ENCODE data around the gene CAST.

CAST gene

DNA sequence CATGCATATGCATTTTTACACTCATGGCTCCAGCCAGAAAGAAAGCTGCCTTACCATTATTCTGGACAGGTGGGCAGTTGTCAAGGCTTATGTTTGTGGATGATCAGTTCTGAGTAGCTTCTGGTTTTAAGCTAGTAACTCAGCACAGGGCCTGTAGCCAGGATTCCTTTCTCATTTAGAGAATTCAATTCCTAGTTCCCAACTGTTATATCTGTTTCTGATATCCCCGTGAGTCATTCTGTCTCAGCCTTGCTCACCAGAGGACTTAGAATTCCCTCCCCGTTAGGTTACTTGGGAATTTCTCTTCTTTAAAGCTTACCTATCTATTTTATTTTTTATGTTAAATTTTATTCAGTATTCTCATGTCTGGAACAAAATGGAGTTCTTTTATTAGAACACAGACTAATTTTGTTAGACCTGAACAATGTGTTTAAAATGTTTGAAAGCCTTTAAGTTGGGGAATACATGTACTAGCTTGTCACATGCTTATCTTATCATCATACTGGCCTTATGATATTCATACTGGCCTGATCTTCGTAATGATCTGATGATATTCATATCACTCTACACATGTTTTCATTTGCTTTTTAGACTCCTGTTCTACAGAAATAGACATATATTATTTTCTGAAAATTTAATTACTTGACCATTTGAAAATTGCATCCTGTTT lies 47.1 kb downstream of the CAST start:
- no peak for DNase-seq (ENCODE audit: low read depth in 2 of 3, low spot score in 2 of 3)

DNA sequence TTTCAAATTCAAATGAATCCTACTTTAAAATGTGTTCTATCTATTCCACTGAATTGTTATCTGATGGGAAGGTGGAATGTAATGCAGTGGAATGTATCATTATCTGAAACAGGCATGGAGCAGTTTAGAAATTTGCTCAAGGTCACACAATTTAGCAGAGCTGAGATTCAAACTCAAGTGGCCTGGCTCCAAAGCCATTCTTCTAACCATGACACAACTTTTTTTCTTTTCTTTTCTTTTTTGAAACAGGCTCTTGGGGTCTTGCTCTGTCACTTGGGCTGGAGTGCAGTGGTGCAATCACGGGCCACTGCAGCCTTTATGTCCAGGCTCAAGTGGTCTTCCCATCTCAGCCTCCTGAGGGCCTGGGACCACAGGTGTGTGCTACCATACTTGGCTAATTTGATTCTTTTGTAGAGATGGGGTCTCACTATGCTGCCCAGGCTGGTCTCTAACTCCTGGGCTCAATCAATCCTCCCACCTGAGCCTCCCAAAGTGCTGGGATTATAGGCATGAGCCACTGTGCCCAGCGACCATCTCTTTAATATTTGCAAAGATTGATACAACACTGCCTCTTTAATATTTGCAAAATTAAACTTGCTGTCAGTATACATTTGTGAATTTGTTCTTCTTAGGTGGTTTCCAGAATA lies 50.0 kb downstream of the CAST start:
- no peak for DNase-seq (ENCODE audit: low read depth in 2 of 3, low spot score in 2 of 3)

DNA sequence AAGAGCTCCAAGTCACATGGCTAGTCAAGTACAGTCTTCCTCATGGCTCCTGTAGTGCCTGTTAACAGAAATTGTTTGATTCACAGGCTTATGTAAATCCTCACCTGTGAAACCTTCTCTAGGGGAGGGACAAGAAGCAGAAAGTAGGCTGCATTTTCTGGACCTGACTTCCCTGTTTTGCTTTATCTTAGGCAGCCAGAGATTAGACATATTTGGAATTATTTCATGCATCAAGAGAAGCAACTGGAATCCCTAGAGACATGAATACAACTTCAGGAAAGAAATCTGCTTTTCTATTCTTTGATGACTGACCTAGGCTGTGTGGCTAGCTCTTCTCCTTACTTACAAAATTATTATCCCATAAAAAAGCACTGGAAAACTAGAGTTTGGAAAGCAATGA lies 52.3 kb downstream of the CAST start:
- no peak for DNase-seq (ENCODE audit: low read depth in 2 of 3, low spot score in 2 of 3)

DNA sequence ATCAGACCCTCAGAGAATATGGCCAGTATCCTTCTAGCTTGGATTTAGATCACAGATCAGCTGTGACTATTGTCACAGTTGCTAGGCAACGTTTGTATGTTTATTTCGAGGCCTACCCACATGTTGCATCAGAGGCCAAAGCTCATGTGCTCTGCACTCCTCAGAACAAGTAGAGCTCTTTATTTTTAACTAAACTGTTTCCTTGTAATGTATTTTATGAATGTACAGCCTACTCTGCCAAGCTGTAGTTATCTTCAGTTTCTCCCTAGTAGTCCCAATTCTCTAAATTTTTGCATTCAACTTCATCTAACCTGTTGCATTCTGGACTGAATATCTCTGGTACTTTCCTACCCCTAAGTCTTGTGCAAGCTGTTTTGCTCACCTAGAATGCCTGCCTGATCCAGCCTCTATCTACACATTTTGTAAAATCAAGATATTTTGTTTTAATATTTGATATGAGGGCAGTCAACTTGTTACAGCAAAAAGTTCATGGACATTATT lies 52.8 kb downstream of the CAST start:
- DNase-seq (ENCODE audit: low read depth in 2 of 3, low spot score in 2 of 3) = no peak

DNA sequence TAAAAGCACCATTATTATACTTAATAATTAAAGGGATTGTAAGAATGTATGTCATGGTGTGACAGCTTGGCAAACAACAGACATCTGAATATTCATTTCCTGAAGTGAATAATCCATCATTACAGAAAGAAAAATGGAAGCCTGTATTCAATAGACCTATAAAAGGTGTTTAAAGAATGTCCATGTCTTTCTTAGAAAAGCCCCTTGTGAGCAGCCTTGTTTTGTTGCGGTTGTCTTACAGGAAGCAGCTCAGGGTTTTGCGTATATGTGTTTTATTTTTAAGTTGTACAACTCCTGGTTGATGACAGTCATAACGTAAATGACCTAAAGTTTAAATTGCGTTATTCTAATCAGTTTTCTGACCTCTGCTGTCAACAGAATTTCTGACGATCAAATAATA lies 53.8 kb downstream of the CAST start:
- no peak for DNase-seq (ENCODE audit: low read depth in 2 of 3, low spot score in 2 of 3)

DNA sequence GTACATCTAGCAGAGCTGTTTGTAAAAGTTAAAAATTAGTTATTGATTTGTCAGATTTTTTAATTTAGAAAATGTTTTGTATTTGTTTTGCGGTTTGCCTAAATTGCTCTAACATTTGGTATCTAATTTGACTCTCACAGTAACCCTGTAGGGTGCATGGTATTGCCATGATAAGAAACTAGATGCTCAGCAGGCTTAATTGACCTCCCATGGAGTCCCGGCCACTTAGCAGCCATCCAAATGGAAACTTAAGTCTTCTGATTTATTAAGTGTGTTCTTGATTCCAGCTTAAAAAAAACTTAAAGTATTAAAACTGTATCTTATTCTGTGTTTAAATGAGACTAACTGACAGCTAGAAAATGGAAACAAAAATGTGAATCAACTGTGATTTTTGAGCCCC lies 54.5 kb downstream of the CAST start:
- no peak for DNase-seq (ENCODE audit: low read depth in 2 of 3, low spot score in 2 of 3)

DNA sequence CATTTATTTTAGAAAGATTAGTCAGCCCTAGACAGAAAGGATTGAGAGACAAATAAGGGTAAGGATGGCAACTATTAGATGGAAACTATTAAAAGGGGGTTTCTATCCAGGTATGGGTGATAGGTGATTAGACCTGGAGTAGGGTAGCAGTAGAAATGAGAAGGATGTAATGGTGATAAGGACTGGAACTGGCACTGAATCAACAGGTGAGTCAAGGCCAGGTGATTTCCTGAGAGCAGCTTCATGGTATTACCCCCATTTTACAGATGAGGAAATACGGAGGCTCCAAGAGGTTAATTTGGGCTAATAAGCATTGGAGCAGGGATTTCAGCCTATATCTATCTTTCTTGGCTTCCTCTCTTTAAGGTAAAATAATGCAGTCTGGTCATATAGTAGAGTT lies 55.7 kb downstream of the CAST start:
- DNase-seq (ENCODE audit: low read depth in 2 of 3, low spot score in 2 of 3) = no peak

DNA sequence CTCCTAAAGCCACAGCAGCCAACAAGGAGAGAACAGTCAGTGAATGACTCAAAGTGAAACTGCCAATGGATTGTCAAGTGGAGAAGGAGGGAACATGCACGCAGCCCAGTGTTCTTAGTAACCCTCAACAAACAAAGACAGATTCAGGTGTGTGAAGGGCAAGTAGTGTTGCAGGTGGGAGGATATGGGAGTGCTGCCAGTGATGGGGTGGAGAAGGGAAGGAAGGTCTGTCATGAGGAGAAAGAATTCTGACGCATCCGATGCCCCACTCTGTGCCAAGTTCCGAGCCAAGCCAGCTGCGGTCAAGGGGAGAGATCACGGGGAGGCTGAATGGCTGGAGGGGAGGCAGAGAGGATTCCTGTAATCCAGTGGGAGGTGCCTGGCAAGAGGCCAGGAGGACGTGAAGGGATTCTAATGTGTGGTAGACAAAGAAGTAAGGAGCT lies 56.5 kb downstream of the CAST start:
- DNase-seq (ENCODE audit: low read depth in 2 of 3, low spot score in 2 of 3) = no peak

DNA sequence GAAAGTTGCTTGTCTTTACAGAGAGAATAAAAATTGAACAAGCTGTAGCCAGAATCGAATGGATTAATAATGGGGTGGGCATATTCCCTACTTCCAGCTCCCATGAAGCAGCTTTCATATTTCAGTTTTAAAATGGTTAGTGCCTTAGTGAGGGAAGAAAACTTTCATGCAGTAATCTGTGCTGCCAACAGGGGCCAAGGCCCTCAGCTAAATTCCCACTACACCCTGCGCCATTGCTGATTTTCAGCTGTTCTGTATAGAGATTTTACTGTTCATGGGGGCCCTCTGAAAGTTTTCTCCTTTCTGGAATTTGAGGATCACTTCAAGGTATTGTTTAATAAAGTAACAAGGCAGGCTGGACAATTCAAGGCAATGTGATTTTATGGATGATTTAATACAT lies 58.2 kb downstream of the CAST start:
- no peak for DNase-seq (ENCODE audit: low read depth in 2 of 3, low spot score in 2 of 3)

DNA sequence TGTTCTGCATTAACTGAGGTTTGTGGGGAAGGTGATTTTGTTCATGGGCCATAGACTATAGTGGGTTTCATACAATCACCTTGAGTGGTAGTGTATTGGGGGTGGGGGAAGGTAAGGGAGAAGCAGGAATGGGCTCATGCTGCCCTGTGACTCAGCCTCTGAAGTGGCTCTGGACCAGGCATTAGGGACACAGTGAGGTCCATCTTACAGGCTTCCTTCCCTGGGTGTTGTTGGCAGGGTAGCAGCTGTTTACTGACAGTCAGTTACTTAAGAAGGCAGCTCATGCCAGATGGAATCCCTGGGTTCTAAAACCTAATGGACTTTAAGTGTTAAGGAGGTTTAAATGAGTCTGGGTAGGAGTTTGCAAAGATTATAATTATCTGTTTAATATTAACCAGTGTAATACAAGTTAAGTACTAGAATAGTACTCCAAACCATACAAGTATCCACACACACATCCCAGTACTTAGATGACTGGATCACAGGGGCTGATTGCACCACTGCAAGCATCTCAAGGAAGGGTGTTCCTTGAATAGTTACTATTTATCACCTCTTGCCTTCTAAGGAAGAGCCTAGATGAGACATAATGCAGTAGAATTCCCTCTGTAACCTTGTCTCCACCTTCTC lies 59.3 kb downstream of the CAST start:
- no peak for DNase-seq (ENCODE audit: low read depth in 2 of 3, low spot score in 2 of 3)

DNA sequence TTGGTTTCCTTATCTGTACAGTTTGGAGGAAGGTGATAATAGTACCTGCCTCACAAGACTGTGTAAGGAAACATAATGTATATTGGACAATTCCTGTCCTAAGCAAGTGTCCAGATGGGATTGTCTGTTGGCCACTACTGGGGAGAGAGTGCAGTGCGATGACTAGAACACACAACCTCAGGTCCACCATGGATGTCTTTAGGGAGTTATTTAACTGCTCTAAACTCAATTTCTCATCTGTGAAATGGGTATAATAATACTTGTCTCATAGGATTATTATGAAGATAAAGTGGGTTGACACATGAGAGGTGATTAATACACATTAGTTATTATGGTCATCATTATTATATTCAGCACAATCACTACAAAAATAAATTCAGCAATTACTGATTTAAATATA lies 63.1 kb downstream of the CAST start:
- DNase-seq (ENCODE audit: low read depth in 2 of 3, low spot score in 2 of 3) = no peak

DNA sequence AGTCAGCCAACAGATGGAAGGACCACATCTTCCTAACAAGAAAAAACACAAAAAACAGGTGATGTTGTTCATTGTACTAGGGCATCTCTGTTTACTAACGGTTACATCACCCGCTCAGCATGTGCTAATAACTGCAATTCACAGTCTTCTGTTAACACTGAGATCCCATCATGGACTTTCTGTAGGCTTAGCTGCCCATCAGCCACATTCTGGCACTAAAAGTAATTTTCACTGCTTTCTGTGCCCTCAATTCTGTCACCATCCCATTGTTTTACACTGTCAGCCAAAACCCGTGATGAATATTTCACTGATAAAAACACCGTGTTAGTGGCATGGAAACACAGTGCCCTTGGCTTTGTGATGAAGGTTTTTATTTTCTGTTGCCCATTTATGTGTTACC lies 64.6 kb downstream of the CAST start:
- no peak for DNase-seq (ENCODE audit: low read depth in 2 of 3, low spot score in 2 of 3)

DNA sequence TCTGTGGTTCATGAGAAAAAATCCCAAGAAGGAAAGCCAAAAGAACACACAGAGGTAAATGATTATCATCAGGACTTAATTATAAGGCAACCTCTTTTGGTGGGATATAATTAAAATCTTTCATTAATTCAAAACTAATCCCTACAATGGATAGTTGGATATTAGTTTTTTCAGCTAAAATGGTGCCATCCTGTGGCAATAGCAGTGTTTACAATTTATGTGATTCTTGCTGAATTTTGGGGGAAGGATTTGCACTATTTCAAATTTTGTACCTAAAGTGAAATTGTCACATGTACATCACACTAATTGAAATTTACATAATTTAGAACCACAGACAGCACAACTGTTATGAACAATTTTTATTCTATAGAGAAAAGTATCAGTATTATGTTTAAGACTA lies 67.0 kb downstream of the CAST start:
- no peak for DNase-seq (ENCODE audit: low read depth in 2 of 3, low spot score in 2 of 3)

DNA sequence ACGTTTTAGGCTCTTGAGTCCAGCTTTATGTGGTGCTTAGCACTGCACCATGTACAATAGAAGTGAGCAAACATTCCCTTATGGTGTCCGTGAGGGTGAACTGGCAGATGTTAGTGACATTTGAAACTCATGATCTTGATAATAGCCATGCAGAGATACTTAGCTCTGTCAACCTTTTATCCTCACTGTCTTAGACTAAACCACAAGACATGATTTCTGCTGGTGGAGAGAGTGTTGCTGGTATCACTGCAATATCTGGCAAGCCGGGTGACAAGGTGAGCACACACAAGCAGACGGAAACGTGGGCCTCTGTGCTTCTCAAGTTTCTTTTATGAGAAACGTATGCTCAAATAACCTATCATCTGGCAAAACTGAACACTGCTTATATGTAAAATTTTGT lies 68.4 kb downstream of the CAST start:
- no peak for DNase-seq (ENCODE audit: low read depth in 2 of 3, low spot score in 2 of 3)

DNA sequence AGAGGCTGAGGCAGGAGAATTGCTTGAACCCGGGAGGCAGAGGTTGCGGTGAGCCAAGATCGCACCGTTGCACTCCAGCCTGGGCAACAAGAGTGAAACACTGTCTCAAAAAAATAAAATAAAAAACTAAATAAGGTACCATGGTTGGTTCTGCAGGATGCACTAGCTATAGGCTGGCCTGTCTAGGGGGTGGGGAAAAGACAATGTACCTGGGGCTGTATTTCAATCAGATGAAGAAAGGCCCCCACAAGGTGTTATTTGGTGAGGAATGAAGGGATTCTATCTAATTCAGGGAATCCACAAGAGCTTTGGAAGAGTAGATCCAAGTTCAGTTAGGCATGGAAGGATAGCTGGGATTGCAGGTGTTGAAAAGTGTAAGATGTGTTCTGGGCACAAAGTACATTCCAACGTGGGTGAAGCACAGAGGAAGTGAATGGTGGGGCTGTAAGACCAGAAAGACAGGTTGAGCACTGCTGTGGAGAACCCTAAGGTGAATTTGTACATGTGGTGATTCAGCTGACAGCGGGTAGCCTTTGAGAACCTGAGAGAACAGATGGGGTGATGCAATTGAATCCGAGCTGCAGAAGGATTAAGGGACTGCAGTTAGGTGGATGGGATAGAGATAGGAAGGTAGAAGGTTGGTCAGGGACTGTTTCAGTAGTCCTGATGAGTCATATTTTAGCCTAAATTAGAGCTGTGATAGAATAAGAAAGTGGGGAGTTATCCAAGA lies 71.8 kb downstream of the CAST start:
- DNase-seq (ENCODE audit: low read depth in 2 of 3, low spot score in 2 of 3) = no peak

DNA sequence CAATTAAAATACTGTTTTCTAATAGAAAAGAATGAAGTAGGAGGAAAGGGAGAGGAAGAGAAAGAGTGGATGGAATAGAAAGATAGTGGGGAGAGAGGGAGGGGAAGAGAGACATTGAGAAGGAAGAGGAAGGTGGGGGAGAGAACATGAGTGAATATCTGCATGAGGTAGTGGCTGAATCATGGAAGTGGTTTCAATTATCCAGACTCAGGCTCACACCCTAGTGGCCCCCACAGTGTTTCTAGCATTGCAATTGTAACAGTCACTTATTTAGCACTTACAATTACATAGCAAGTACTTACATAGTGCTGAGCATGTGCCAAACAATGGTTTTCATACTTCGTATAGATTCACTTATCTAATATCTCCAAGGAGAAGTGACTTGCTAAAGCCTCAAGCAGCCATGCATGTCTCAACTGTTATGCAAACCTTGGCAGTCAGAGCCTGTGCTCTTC lies 72.7 kb downstream of the CAST start:
- no peak for DNase-seq (ENCODE audit: low read depth in 2 of 3, low spot score in 2 of 3)

DNA sequence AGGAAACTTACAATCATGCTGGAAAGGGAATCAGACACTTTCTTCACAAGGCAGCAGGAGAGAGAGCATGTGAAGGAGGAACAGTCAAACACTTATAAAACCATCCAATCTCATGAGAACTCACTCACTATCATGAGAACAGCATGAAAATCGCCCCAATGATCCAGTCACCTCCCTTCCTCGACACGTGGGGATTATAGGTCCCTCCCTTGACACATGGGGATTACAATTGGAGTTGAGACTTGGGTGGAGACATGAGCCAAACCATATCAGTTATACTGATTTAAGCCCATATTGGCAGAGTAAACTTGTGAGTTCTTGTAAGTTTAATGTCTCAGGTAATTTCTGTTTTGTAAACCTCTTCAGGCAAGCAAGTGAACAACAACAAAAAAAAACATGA lies 74.8 kb downstream of the CAST start:
- DNase-seq (ENCODE audit: low read depth in 2 of 3, low spot score in 2 of 3) = no peak

DNA sequence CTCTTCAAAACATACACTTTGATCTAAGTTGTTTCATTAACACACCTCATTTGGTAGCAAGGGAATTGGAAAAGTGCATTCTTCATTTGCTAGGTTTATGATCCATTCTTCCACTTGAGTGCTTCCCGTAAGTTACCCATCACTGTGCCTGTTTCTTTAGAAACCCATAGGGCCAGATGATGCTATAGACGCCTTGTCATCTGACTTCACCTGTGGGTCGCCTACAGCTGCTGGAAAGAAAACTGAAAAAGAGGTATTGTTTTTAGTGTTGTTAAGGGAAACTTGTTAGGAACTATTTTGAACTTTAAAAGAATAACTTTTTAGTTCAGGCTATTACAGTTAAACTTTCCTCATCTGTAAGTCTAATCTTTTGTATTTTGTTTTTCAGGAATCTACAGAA lies 78.9 kb downstream of the CAST start:
- DNase-seq (ENCODE audit: low read depth in 2 of 3, low spot score in 2 of 3) = no peak

DNA sequence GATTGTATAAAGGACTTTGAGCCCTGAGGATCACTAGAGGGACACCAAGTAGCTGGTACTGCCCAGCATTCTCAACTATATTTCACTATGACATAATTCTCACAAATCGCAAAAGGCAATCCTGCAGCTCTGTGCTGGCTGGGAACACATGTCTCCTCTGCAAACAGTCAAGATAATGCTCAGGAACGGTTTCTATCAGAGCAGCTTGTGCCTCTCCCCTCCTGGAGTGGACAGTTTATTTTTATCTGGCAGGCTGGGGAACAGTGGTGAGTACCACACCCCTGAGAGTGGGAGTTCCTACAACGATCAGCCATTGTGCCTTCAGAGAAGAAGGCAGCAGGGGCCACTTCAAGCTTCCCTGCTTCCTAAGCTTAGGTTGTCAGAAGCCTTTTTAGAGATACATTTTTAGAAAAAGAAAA lies 79.7 kb downstream of the CAST start:
- no peak for DNase-seq (ENCODE audit: low read depth in 2 of 3, low spot score in 2 of 3)

DNA sequence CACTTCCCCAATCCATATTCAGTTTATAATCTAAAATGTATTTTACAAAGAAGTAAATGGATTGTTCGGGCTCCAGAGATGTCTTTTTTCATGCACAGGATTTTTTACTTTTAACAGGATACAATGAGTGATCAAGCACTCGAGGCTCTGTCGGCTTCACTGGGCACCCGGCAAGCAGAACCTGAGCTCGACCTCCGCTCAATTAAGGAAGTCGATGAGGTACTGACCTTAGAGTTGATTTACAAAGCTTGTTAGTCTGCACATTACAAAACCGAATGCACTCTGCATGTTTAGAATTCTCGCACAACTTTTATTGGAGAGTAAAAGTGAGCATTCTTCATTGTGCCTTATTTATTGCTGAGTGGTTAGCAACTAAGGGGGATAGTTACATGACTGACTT lies 80.4 kb downstream of the CAST start:
- DNase-seq (ENCODE audit: low read depth in 2 of 3, low spot score in 2 of 3) = no peak

DNA sequence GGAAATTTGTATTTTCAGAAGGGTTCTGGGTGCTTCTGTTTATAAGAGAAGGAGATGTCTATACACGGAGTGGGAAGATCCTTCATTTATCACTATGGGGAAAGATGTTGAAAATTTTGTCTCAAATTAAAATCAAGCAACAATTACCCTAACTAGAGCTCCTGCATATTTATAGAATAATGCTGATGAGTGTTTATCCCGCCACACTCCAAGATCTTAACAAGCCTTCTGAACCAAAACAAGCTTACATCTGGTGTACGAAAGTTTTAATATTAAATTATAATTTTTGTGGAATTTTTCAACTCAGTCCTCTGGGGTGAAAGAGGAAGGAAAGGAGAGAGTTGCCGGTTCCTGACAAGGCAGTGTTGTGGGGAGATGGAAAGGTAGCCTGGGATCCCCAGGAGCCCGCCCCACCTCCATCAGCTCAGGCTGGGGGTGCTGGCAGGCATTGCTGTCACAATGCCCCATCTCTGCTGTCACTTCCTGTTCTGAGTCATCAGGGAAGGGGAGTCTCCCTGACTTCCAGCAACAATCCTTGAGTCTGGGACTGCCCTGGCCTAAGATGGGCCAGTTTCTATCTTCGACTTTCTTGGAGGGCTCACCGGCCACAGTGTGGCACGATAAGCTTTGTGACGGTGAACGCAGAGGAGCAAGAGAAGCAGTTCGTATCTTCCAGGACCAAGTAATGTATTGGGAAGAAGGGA lies 81.0 kb downstream of the CAST start:
- DNase-seq (ENCODE audit: low read depth in 2 of 3, low spot score in 2 of 3) = no peak

Measured in activated CD8-positive, alpha-beta memory T cell treated with anti-CD3 and anti-CD28 coated beads for 48 hours (primary cell).